ENCODE results near the gene MGAT5.

- TF ChIP-seq POLR2A (IDR thresholded peaks at IDR 0.05) (no peak), CTCF (IDR thresholded peaks at IDR 0.05) (no peak)
Measured at GRCh38 chr2:134257509-134257908, 3.6 kb downstream of the MGAT5 start.

Data from uterus (tissue), 2 donors.